ES-I3 (cell line): ENCODE results near the gene FAM107A.
"Not testable (repeated sequence)": the region's sequence is repeated elsewhere in the genome, so short reads cannot be mapped to it uniquely, and the experiment has no call there.

Experiments used
- H3K36me3 ChIP-seq: 2 replicates; pipeline ENCODE4 v1.6.1; 2013; ENCODE audit warnings: mild to moderate bottlenecking, low read length, control low read depth, moderate library complexity; ENCODE audit not compliant: insufficient read depth
- H3K4me1 ChIP-seq: 2 replicates; pipeline ENCODE4 v1.6.1; 2013; ENCODE audit warnings: mild to moderate bottlenecking, control low read depth, low read length; ENCODE audit not compliant: insufficient read depth
- H3K9ac ChIP-seq: 2 replicates; pipeline ENCODE4 v1.6.1; 2013; ENCODE audit warnings: low read depth, mild to moderate bottlenecking, low read length, moderate library complexity
- H3K9me3 ChIP-seq: 2 replicates; pipeline ENCODE4 v1.6.1; 2013; ENCODE audit warnings: mild to moderate bottlenecking, low read length, moderate library complexity; ENCODE audit not compliant: control insufficient read depth, insufficient read depth

Gene FAM107A

GRCh38 chr3:58530354-58530865, 46.8 kb downstream of the FAM107A start:
- H3K9me3 ChIP-seq: no peaks in the 10 kb centered on the region
- peaks cover 13% of the 10 kb centered on the region; the same call in 1 of the 2 replicates for H3K4me1 ChIP-seq

GRCh38 chr3:58529516-58530353, 47.5 kb downstream of the FAM107A start:
- Histone ChIP-seq H3K36me3 (no peaks in the 10 kb centered on the region), H3K4me1 (peaks cover 13% of the 10 kb centered on the region; the same call in 1 of the 2 replicates), H3K9me3 (no peaks in the 10 kb centered on the region), H3K9ac (no peak overlapping the region)

More at GRCh38 chr3:58530354-58530865, 46.8 kb downstream of the FAM107A start:
- H3K9ac ChIP-seq: no peak overlapping the region
- no peaks in the 10 kb centered on the region for H3K36me3 ChIP-seq

- H3K9me3 ChIP-seq: no peaks in the 10 kb centered on the region
- H3K4me1 ChIP-seq: peaks cover 13% of the 10 kb centered on the region; the same call in 1 of the 2 replicates
- H3K9ac ChIP-seq: no peak overlapping the region
- no peaks in the 10 kb centered on the region for H3K36me3 ChIP-seq
Measured at GRCh38 chr3:58528629-58529028, 48.6 kb downstream of the FAM107A start.

GRCh38 chr3:58527440-58527839, 49.8 kb downstream of the FAM107A start:
- H3K4me1 ChIP-seq: peaks cover 18% of the 10 kb centered on the region
- H3K36me3 ChIP-seq, H3K9ac ChIP-seq, H3K9me3 ChIP-seq: not testable (repeated sequence)

GRCh38 chr3:58526515-58526957, 50.7 kb downstream of the FAM107A start:
- Histone ChIP-seq H3K36me3 (no peaks in the 10 kb centered on the region), H3K9ac (no peak overlapping the region), H3K9me3 (no peaks in the 10 kb centered on the region), H3K4me1 (peaks cover 27% of the 10 kb centered on the region)

- peaks cover 27% of the 10 kb centered on the region for H3K4me1 ChIP-seq
- no peaks in the 10 kb centered on the region for H3K9me3 ChIP-seq
- H3K9ac ChIP-seq: no peak overlapping the region
Measured at GRCh38 chr3:58524326-58524888, 52.8 kb downstream of the FAM107A start.

GRCh38 chr3:58522759-58523425, 54.3 kb downstream of the FAM107A start:
- H3K9me3 ChIP-seq: no peaks in the 10 kb centered on the region
- H3K9ac ChIP-seq: no peak overlapping the region
- H3K36me3 ChIP-seq: no peaks in the 10 kb centered on the region
- H3K4me1 ChIP-seq: peaks cover 34% of the 10 kb centered on the region

More at GRCh38 chr3:58524326-58524888, 52.8 kb downstream of the FAM107A start:
- no peaks in the 10 kb centered on the region for H3K36me3 ChIP-seq

- Histone ChIP-seq H3K9me3 (no peaks in the 10 kb centered on the region), H3K4me1 (peaks cover 34% of the 10 kb centered on the region)
Measured at GRCh38 chr3:58521917-58522631, 55.1 kb downstream of the FAM107A start.

GRCh38 chr3:58521336-58521670, 55.9 kb downstream of the FAM107A start:
- H3K4me1 ChIP-seq: peaks cover 31% of the 10 kb centered on the region
- no peaks in the 10 kb centered on the region for H3K36me3 ChIP-seq
- no peak overlapping the region for H3K9ac ChIP-seq

More at GRCh38 chr3:58521917-58522631, 55.1 kb downstream of the FAM107A start:
- no peak overlapping the region for H3K9ac ChIP-seq
- no peaks in the 10 kb centered on the region for H3K36me3 ChIP-seq

GRCh38 chr3:58520403-58521335, 56.5 kb downstream of the FAM107A start:
- H3K9ac ChIP-seq: no peak overlapping the region
- H3K36me3 ChIP-seq: no peaks in the 10 kb centered on the region

More at GRCh38 chr3:58521336-58521670, 55.9 kb downstream of the FAM107A start:
- H3K9me3 ChIP-seq: no peaks in the 10 kb centered on the region

GRCh38 chr3:58519668-58520402, 57.4 kb downstream of the FAM107A start:
- H3K9ac ChIP-seq: no peak overlapping the region
- H3K36me3 ChIP-seq: no peaks in the 10 kb centered on the region
- H3K9me3 ChIP-seq: no peaks in the 10 kb centered on the region
- peaks cover 27% of the 10 kb centered on the region for H3K4me1 ChIP-seq

More at GRCh38 chr3:58520403-58521335, 56.5 kb downstream of the FAM107A start:
- H3K9me3 ChIP-seq: no peaks in the 10 kb centered on the region
- H3K4me1 ChIP-seq: peaks cover 27% of the 10 kb centered on the region

GRCh38 chr3:58518291-58518789, 58.9 kb downstream of the FAM107A start:
- Histone ChIP-seq H3K9me3 (no peaks in the 10 kb centered on the region), H3K9ac (no peak overlapping the region), H3K4me1 (peaks cover 27% of the 10 kb centered on the region), H3K36me3 (no peaks in the 10 kb centered on the region)
